WTC11 (cell line): ENCODE results near the gene FAM162B. TPM values are rescaled to one million over a fixed set of nuclear protein-coding genes. Genes with fewer than 3 reads are reported as not detected.

Experiments
- ATAC-seq: fragments of 200-7000 bp; cut with Tn5 transposase; 2 replicates; pipeline ENCODE4 v1.10.0; 2021; ENCODE audit warnings: mild to moderate bottlenecking, moderate library complexity
- CTCF ChIA-PET: fragments of 300-600 bp; sonication (Branson Sonifier 250); formaldehyde crosslinking; loops from one replicate; lab custom pipeline; 2021; ENCODE audit warnings: antibody characterized with exemption; lab: Charles Lee
- POLR2A ChIA-PET: fragments of 350-600 bp; sonication (Branson Sonifier 250); formaldehyde crosslinking; loops from one replicate; lab custom pipeline; 2021; ENCODE audit warnings: antibody characterized with exemption; lab: Charles Lee
- DNase-seq: peaks from one replicate; pipeline ENCODE4 v3.0.0; 2021; ENCODE audit warnings: low spot score
- H3K27ac Mint-ChIP-seq: 2 replicates; pipeline ENCODE4 v1.8.0; 2021; ENCODE audit warnings: mixed read lengths
- H3K27me3 Mint-ChIP-seq: 2 replicates; pipeline ENCODE4 v1.8.0; 2021; ENCODE audit warnings: low read depth, mild to moderate bottlenecking, moderate library complexity, mixed read lengths
- H3K36me3 Mint-ChIP-seq: 2 replicates; pipeline ENCODE4 v1.8.0; 2021; ENCODE audit warnings: mixed read lengths
- H3K4me1 Mint-ChIP-seq: 2 replicates; pipeline ENCODE4 v1.8.0; 2022; ENCODE audit warnings: mixed read lengths
- H3K4me3 Mint-ChIP-seq: 2 replicates; pipeline ENCODE4 v1.8.0; 2021; ENCODE audit warnings: mild to moderate bottlenecking, moderate library complexity, mixed read lengths
- H3K9me3 Mint-ChIP-seq: 2 replicates; pipeline ENCODE4 v1.8.0; 2021; ENCODE audit warnings: mixed read lengths
- E2F5 ChIP-seq: sonication (generic); formaldehyde crosslinking; IDR thresholded peaks from 2 replicates; pipeline ENCODE4 v1.8.1; 2022; ENCODE audit warnings: mild to moderate bottlenecking, moderate library complexity, missing genetic modification reagents
- ETV6 ChIP-seq: sonication (generic); formaldehyde crosslinking; IDR thresholded peaks from 2 replicates; pipeline ENCODE4 v1.8.1; 2022; ENCODE audit warnings: mild to moderate bottlenecking, missing genetic modification reagents
- HMGA2 ChIP-seq: fragments of 250-450 bp; sonication (Bioruptor Pico); IDR thresholded peaks from 2 replicates; pipeline ENCODE4 v1.4.0; 2021; ENCODE audit warnings: mild to moderate bottlenecking, moderate library complexity
- IRF2 ChIP-seq: sonication (generic); formaldehyde crosslinking; IDR thresholded peaks from 2 replicates; pipeline ENCODE4 v1.8.0; 2022; ENCODE audit warnings: low read depth, missing genetic modification reagents, borderline replicate concordance
- KAT7 ChIP-seq: sonication (generic); formaldehyde crosslinking; IDR thresholded peaks from 2 replicates; pipeline ENCODE4 v1.8.1; 2023; ENCODE audit warnings: missing genetic modification reagents, mild to moderate bottlenecking, borderline replicate concordance
- NR2C2 ChIP-seq: sonication (generic); formaldehyde crosslinking; IDR thresholded peaks from 2 replicates; pipeline ENCODE4 v1.8.0; 2022; ENCODE audit warnings: mild to moderate bottlenecking, missing genetic modification reagents
- SMAD3 ChIP-seq: sonication (generic); formaldehyde crosslinking; IDR thresholded peaks from 2 replicates; pipeline ENCODE4 v1.8.0; 2022; ENCODE audit warnings: missing genetic modification reagents, mild to moderate bottlenecking, borderline replicate concordance
- TCF7 ChIP-seq: sonication (generic); formaldehyde crosslinking; IDR thresholded peaks from 2 replicates; pipeline ENCODE4 v1.8.0; 2022; ENCODE audit warnings: mild to moderate bottlenecking, low read depth, missing genetic modification reagents, moderate library complexity
- ZNF219 ChIP-seq: sonication (generic); formaldehyde crosslinking; IDR thresholded peaks from 2 replicates; pipeline ENCODE4 v1.8.0; 2023; ENCODE audit warnings: missing genetic modification reagents, mild to moderate bottlenecking, borderline replicate concordance
- ZNF396 ChIP-seq: fragments of 250-450 bp; sonication (Bioruptor Pico); IDR thresholded peaks from 2 replicates; pipeline ENCODE4 v1.8.0; 2021; ENCODE audit warnings: mild to moderate bottlenecking, moderate library complexity, borderline replicate concordance
- ZNF512 ChIP-seq: sonication (generic); formaldehyde crosslinking; IDR thresholded peaks from 2 replicates; pipeline ENCODE4 v1.8.1; 2022; ENCODE audit warnings: missing genetic modification reagents, borderline replicate concordance
- ZNF532 ChIP-seq: fragments of 250-450 bp; sonication (Bioruptor Pico); IDR thresholded peaks from 2 replicates; pipeline ENCODE4 v1.9.0; 2021; ENCODE audit warnings: mild to moderate bottlenecking, borderline replicate concordance
- total RNA-seq: library from RNA; stranded (reverse); gene quantifications from 3 replicates; pipeline ENCODE4 v1.2.3, GENCODE V29; 2021
- TF ChIP-seq, protein P1 (sequence below): sonication (generic); formaldehyde crosslinking; IDR thresholded peaks from 2 replicates; pipeline ENCODE4 v1.8.1; 2023; ENCODE audit warnings: mild to moderate bottlenecking, missing genetic modification reagents, borderline replicate concordance

Gene FAM162B
- total RNA-seq, 1 experiment from 2014 or later = 1.6 TPM

DNA sequence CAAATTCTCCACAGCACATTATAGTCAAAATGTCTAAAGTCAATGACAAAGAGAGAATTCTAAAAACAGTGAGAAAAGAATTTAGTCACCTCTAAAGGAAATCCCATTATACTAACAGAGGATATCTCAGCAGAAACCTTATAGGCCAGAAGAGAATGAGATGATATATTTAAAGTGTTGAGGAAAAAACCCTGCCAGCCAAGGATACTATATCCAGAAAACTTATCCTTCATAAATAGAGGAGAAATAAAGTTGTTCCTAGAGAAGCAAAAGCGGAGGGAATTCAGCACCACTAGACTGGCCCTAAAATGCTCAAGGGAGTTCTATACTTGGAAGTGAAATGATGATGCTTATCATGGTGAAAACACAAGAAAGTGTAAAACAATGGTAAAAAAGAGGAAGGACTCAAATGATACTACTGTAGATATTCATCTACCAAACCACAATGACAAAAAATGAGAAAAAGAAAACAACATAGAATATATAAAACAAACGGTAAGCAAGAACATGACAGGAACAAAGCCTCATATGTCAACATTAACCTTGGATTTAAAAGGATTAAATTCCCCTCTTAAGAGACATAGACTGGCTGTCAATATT is 46.6 kb upstream of the FAM162B start:
- DNase-seq (no peak), ATAC-seq (no peak)
- no peak overlapping the region for H3K27ac Mint-ChIP-seq
- TF ChIP-seq ZNF219 (CRISPR knock-in tag) (no peak), TCF7 (CRISPR knock-in tag) (no peak), IRF2 (no peak)
- TF ChIP-seq, protein P1, sequence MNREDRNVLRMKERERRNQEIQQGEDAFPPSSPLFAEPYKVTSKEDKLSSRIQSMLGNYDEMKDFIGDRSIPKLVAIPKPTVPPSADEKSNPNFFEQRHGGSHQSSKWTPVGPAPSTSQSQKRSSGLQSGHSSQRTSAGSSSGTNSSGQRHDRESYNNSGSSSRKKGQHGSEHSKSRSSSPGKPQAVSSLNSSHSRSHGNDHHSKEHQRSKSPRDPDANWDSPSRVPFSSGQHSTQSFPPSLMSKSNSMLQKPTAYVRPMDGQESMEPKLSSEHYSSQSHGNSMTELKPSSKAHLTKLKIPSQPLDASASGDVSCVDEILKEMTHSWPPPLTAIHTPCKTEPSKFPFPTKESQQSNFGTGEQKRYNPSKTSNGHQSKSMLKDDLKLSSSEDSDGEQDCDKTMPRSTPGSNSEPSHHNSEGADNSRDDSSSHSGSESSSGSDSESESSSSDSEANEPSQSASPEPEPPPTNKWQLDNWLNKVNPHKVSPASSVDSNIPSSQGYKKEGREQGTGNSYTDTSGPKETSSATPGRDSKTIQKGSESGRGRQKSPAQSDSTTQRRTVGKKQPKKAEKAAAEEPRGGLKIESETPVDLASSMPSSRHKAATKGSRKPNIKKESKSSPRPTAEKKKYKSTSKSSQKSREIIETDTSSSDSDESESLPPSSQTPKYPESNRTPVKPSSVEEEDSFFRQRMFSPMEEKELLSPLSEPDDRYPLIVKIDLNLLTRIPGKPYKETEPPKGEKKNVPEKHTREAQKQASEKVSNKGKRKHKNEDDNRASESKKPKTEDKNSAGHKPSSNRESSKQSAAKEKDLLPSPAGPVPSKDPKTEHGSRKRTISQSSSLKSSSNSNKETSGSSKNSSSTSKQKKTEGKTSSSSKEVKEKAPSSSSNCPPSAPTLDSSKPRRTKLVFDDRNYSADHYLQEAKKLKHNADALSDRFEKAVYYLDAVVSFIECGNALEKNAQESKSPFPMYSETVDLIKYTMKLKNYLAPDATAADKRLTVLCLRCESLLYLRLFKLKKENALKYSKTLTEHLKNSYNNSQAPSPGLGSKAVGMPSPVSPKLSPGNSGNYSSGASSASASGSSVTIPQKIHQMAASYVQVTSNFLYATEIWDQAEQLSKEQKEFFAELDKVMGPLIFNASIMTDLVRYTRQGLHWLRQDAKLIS (CRISPR knock-in tag) = no peak
- POLR2A ChIA-PET = interaction anchor here (0.6 kb wide), 1 partner anchor 232 kb away, joined by 4 read pairs; no protein-coding TSS in a partner anchor
- peaks cover 31% of the 10 kb centered on the region for H3K36me3 Mint-ChIP-seq
- H3K9me3 Mint-ChIP-seq = peaks cover 45% of the 10 kb centered on the region
- H3K4me1 Mint-ChIP-seq = peaks cover 10% of the 10 kb centered on the region; the same call in 1 of the 2 replicates
- CTCF ChIA-PET = no interaction called here
- no peaks in the 10 kb centered on the region; the same call in 1 of the 2 replicates for H3K27me3 Mint-ChIP-seq
- H3K4me3 Mint-ChIP-seq = no peak overlapping the region

- Mint-ChIP-seq H3K27me3 (no peaks in the 10 kb centered on the region), H3K27ac (no peak overlapping the region), H3K9me3 (peaks cover 5% of the 10 kb centered on the region), H3K4me1 (peaks cover 26% of the 10 kb centered on the region), H3K36me3 (no peaks in the 10 kb centered on the region), H3K4me3 (no peak overlapping the region)
- TF ChIP-seq E2F5 (CRISPR knock-in tag) (no peak), ZNF396 (CRISPR knock-in tag) (no peak), ETV6 (no peak), HMGA2 (CRISPR knock-in tag) (no peak), ZNF532 (no peak), NR2C2 (CRISPR knock-in tag) (no peak)
- ATAC-seq (no peak), DNase-seq (no peak)
- ChIA-PET CTCF (no interaction called here), POLR2A (no interaction called here)
These were observed 36.5 kb upstream of the FAM162B start for GRCh38 chr6:116801971-116802370.

DNA sequence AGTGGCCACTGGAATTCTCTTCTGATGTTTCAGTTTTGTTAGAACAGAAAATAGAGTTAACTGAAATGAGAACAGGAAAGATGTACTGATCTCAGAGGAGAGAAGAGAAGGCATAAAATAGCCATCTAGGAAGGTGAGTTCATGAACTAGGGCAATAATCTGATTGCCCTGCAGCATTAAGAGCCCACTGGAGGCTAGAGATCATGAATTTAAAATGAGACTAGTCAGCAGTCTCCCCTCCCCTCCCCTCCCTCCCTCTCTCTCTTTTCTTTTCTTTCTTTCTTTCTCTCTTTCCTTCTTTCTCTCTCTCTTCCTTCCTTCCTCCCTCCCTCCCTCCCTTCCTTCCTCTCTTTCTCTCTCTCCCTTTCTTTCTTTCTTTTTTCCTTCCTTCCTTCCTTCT is 34.4 kb upstream of the FAM162B start:
- Mint-ChIP-seq H3K4me3 (no peak overlapping the region), H3K27ac (no peak overlapping the region), H3K4me1 (peaks cover 17% of the 10 kb centered on the region), H3K36me3 (no peaks in the 10 kb centered on the region), H3K9me3 (peaks cover 5% of the 10 kb centered on the region), H3K27me3 (no peaks in the 10 kb centered on the region)
- no peak for TF ChIP-seq SMAD3 (CRISPR knock-in tag)
- no peak for TF ChIP-seq KAT7 (CRISPR knock-in tag)
- TF ChIP-seq ZNF512 (CRISPR knock-in tag) = peak; percentile 54; the same call in 1 of the 2 replicates
- POLR2A ChIA-PET = no interaction called here
- CTCF ChIA-PET = no interaction called here
- DNase-seq = no peak
- ATAC-seq = no peak
